Measurements from ENCODE around the gene IL5RA.

IL5RA gene

DNA sequence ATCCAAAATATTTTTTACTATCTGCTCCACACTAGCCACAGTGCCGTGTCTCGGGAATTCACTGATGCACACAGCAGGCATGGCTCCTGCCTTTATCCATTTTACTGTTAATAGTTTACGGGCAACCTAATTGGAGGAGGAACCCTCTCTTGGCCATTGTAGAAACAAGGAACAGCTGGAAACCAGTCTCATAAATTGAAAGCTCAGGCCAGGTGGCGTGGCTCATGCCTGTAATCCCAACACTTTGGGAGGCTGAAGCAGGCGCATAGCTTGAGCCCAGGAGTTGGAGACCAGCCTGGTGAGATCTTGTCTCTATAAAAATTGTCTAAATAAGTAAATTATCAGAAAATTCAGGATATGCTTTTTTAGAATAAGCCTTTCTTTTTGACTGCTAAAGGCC is 39.0 kb downstream of the IL5RA start:
- in situ Hi-C loops (cut with MboI; ENCODE audit: low sequenced_read_pairs, unreplicated experiment), result no loop called here
- TF ChIP-seq, protein P1, sequence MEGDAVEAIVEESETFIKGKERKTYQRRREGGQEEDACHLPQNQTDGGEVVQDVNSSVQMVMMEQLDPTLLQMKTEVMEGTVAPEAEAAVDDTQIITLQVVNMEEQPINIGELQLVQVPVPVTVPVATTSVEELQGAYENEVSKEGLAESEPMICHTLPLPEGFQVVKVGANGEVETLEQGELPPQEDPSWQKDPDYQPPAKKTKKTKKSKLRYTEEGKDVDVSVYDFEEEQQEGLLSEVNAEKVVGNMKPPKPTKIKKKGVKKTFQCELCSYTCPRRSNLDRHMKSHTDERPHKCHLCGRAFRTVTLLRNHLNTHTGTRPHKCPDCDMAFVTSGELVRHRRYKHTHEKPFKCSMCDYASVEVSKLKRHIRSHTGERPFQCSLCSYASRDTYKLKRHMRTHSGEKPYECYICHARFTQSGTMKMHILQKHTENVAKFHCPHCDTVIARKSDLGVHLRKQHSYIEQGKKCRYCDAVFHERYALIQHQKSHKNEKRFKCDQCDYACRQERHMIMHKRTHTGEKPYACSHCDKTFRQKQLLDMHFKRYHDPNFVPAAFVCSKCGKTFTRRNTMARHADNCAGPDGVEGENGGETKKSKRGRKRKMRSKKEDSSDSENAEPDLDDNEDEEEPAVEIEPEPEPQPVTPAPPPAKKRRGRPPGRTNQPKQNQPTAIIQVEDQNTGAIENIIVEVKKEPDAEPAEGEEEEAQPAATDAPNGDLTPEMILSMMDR (IDR thresholded peaks at IDR 0.05; ENCODE audit: borderline replicate concordance, control extremely low read depth, extremely low read depth, insufficient read depth, missing control alignments), result no peak
- no peak for DNase-seq (ENCODE audit: low spot score)

DNA sequence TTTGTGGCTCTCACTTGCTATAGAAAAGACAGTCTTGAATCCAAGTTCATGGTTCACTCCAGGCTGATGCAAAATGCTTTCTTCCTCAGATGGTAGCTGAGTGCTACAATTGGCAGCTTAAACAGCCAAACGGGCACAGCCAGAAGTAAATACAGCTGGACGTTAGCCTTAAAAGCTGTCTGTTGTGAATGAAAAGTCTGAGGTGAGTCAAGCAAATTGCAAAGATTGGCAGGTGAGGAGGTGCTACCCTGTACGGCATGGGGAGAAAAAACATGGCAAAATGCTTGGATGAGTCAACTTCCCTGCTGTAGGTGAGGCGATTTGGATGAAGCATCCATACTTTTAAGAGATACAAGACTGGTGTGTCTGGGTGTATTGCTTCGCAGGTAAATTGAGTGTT is 40.5 kb downstream of the IL5RA start:
- in situ Hi-C loops (cut with MboI; ENCODE audit: low sequenced_read_pairs, unreplicated experiment), result no loop called here
- TF ChIP-seq, protein P1 (IDR thresholded peaks at IDR 0.05; ENCODE audit: borderline replicate concordance, control extremely low read depth, extremely low read depth, insufficient read depth, missing control alignments), result no peak
- no peak for DNase-seq (ENCODE audit: low spot score)

DNA sequence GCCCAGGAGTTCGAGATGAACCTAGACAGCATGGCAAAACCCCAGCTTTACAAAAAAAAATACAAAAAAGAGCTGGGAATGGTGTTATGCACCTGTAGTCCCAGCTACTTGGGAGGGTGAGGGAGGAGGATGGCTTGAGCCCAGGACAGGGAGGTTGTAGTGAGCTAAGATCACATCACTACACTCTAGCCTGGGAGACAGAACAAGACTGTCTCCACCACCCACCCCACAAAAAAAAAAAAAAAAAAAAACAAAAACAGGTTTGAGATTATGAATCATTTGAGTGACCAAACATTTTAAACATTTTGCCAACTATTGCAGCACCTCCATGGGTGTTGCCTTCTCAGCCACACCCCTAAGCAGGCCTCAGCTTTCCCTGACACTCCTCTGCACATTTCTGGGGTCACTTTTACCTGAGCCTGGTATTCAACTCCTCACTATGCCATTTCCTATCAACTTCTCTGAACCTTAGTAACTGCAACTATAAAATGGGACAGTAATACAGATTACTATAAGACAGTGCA is 41.8 kb downstream of the IL5RA start:
- TF ChIP-seq, protein P1 (IDR thresholded peaks at IDR 0.05; ENCODE audit: borderline replicate concordance, control extremely low read depth, extremely low read depth, insufficient read depth, missing control alignments), result no peak
- DNase-seq (ENCODE audit: low spot score), result no peak
- in situ Hi-C loops (cut with MboI; ENCODE audit: low sequenced_read_pairs, unreplicated experiment), result no loop called here

DNA sequence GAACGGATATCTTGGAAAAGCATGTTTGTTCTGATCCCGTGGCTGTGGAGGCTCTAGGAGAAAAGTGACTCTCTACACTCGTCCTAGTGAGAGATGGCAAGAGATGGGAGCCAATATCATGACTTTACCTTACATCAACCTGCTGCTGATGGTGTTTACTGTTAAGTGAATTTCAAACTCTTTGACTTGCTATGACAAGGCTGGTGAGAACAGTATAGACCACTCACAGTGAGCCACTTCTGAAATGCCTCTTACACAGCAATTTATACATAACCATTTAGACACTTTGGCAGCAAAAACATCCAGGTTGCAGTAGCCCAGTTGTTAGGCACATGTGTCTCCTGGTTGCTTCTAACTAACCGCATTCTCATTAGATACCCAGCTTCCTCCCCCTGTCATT is 43.3 kb downstream of the IL5RA start:
- DNase-seq (ENCODE audit: low spot score), result no peak
- in situ Hi-C loops (cut with MboI; ENCODE audit: low sequenced_read_pairs, unreplicated experiment), result no loop called here
- TF ChIP-seq, protein P1 (IDR thresholded peaks at IDR 0.05; ENCODE audit: borderline replicate concordance, control extremely low read depth, extremely low read depth, insufficient read depth, missing control alignments), result no peak

DNA sequence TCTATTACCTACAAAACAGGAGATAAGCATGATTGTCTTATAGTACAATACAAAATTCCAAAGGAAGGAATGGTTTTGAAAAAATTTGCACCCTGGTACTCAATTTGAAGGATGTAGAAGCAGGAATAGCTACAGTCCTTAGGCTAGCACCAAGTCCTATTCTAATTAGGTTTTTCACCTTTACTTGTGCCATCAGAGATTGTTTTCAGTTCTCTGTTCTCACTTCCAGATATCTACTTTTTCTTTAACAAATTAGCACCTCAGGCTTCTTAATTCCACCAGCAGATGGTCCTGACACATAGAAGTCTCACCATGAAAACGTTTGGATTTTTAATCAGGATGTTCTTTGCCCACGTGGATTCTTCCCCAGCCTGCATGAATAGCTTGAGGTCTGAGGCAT is 43.8 kb downstream of the IL5RA start:
- TF ChIP-seq, protein P1 (IDR thresholded peaks at IDR 0.05; ENCODE audit: borderline replicate concordance, control extremely low read depth, extremely low read depth, insufficient read depth, missing control alignments), result no peak
- no peak for DNase-seq (ENCODE audit: low spot score)
- in situ Hi-C loops (cut with MboI; ENCODE audit: low sequenced_read_pairs, unreplicated experiment), result no loop called here

DNA sequence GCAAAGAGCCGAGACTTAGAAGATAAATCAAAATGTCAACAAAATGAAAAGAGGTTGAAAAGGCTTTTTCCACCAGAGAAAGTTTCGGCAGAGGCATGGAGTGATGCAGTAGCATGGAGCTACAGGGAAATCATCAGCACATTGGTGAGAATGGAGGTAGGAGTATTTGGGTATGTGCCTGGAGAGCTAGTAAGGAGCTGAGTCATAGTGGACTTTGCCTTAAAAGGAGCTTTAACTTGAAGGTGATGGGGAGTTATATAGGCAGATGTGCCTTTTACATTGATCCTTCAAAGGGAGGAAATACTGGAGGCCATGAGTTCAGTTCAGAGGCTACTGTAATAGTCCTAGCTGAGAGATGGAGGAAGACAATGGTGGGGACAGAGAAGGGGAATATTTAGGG is 44.3 kb downstream of the IL5RA start:
- in situ Hi-C loops (cut with MboI; ENCODE audit: low sequenced_read_pairs, unreplicated experiment), result no loop called here
- no peak for DNase-seq (ENCODE audit: low spot score)
- TF ChIP-seq, protein P1 (IDR thresholded peaks at IDR 0.05; ENCODE audit: borderline replicate concordance, control extremely low read depth, extremely low read depth, insufficient read depth, missing control alignments), result no peak

DNA sequence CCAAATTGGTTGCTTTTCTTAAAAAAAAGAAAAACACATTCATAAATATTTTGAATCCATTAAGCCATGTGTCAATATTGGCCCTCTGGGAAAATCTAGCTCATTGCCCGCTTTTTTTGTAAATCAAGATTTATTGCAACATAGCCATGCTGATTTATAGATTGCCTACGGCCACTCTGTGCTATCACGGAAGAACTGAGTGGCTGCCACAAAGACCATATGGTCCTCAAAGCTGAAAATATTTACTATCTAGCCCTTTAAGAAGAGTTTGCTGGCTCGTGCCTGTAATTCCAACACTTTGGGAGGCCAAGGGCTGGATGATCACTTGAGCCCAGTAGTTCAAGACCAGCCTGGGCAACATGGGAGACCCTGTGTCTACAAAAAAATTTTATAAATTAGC is 45.9 kb downstream of the IL5RA start:
- DNase-seq (ENCODE audit: low spot score), result no peak
- in situ Hi-C loops (cut with MboI; ENCODE audit: low sequenced_read_pairs, unreplicated experiment), result no loop called here
- TF ChIP-seq, protein P1 (IDR thresholded peaks at IDR 0.05; ENCODE audit: borderline replicate concordance, control extremely low read depth, extremely low read depth, insufficient read depth, missing control alignments), result no peak

Measured in GM13976 (cell line).